ENCODE measurements around the gene FAM110C. TPM values are rescaled to one million over a fixed set of nuclear protein-coding genes. Genes with fewer than 3 reads are reported as not detected.

The FAM110C gene
- total RNA-seq, 4 donors from 2014 or later, result 0.98 to 3.7 (median 1.5) TPM

- Histone ChIP-seq H3K4me3 (no peak overlapping the region), H3K27ac (replicated peaks in 1 of 4) (no peak overlapping the region), H3K4me1 (peaks cover 4 to 10% (median 9%) of the 10 kb centered on the region in 4 donors), H3K9me3 (no peaks in the 10 kb centered on the region), H3K27me3 (peaks cover 0 to 35% (median 5%) of the 10 kb centered on the region in 4 donors), H3K36me3 (no peaks in the 10 kb centered on the region)
- WGBS, result 79% methylated on average over 2 of the region's 2 CpGs
- intact Hi-C loops (cut with DNase I), result no loop called here
- no peak for DNase-seq (ENCODE audit: extremely low spot score)
- TF ChIP-seq POLR2A (IDR thresholded peaks at IDR 0.05; ENCODE audit: low read depth) (no peak), EP300 (IDR thresholded peaks at IDR 0.05) (no peak), POLR2AphosphoS5 (IDR thresholded peaks at IDR 0.05) (no peak)
- TF ChIP-seq, protein P1, sequence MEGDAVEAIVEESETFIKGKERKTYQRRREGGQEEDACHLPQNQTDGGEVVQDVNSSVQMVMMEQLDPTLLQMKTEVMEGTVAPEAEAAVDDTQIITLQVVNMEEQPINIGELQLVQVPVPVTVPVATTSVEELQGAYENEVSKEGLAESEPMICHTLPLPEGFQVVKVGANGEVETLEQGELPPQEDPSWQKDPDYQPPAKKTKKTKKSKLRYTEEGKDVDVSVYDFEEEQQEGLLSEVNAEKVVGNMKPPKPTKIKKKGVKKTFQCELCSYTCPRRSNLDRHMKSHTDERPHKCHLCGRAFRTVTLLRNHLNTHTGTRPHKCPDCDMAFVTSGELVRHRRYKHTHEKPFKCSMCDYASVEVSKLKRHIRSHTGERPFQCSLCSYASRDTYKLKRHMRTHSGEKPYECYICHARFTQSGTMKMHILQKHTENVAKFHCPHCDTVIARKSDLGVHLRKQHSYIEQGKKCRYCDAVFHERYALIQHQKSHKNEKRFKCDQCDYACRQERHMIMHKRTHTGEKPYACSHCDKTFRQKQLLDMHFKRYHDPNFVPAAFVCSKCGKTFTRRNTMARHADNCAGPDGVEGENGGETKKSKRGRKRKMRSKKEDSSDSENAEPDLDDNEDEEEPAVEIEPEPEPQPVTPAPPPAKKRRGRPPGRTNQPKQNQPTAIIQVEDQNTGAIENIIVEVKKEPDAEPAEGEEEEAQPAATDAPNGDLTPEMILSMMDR (IDR thresholded peaks at IDR 0.05), result no peak
Measured at GRCh38 chr2:51613-52012, 5.3 kb upstream of the FAM110C start.

GRCh38 chr2:47737-48136 is 1.4 kb upstream of the FAM110C start:
- DNase-seq (ENCODE audit: extremely low spot score), result no peak
- peaks cover 4 to 28% (median 26%) of the 10 kb centered on the region in 4 donors for H3K4me1 ChIP-seq
- no peaks in the 10 kb centered on the region for H3K36me3 ChIP-seq
- H3K4me3 ChIP-seq, result no peak overlapping the region
- peak overlapping the region; percentile 57 to 70 (median 63) for H3K27ac ChIP-seq (replicated peaks in 1 of 4)
- no peaks in the 10 kb centered on the region for H3K9me3 ChIP-seq
- intact Hi-C loops (cut with DNase I), result no loop called here
- H3K27me3 ChIP-seq, result peaks cover 0 to 54% (median 20%) of the 10 kb centered on the region in 4 donors
- TF ChIP-seq POLR2A (IDR thresholded peaks at IDR 0.05; ENCODE audit: low read depth), result no peak
- TF ChIP-seq EP300 (IDR thresholded peaks at IDR 0.05), result no peak
- no peak for TF ChIP-seq POLR2AphosphoS5 (IDR thresholded peaks at IDR 0.05)
- TF ChIP-seq, protein P1 (IDR thresholded peaks at IDR 0.05), result no peak
- WGBS, result 65% methylated on average over 3 of the region's 3 CpGs

- TF ChIP-seq, protein P1 (IDR thresholded peaks at IDR 0.05), result no peak
- TF ChIP-seq EP300 (IDR thresholded peaks at IDR 0.05), result no peak
- no peak for TF ChIP-seq POLR2AphosphoS5 (IDR thresholded peaks at IDR 0.05)
- no peak for TF ChIP-seq POLR2A (IDR thresholded peaks at IDR 0.05; ENCODE audit: low read depth)
- intact Hi-C loops (cut with DNase I), result no loop called here
- Histone ChIP-seq H3K36me3 (no peaks in the 10 kb centered on the region), H3K9me3 (no peaks in the 10 kb centered on the region), H3K27ac (replicated peaks in 1 of 4) (peak overlapping the region; percentile 57 to 70 (median 63)), H3K4me1 (peaks cover 4 to 28% (median 26%) of the 10 kb centered on the region in 4 donors), H3K27me3 (peaks cover 0 to 55% (median 20%) of the 10 kb centered on the region in 4 donors), H3K4me3 (peak overlapping the region; percentile 57 to 70 (median 60))
- WGBS, result 41% methylated on average over 14 of the region's 14 CpGs
- no peak for DNase-seq (ENCODE audit: extremely low spot score)
Measured at GRCh38 chr2:47346-47725, 1.0 kb upstream of the FAM110C start.

DNA sequence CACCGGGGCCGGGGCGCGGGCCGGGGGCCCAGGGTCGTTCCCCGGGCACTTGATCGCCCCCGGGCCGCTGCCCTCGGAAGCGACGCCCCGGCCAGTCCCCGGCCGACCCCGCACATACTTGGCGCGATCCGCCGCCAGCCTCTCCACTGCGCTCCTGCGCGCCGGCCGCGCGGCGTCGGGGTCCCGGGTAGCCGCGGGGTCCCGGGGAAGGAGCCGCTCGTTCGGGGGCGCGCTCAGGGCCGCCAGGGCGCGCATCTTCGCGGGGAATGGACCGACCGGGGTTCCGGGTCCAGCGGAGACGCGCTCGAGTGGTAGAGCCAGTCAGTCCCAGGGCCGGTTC is 204 bp downstream of the FAM110C start:
- no peaks in the 10 kb centered on the region for H3K36me3 ChIP-seq
- peak overlapping the region; percentile 57 to 70 (median 63) for H3K27ac ChIP-seq (replicated peaks in 1 of 4)
- peaks cover 0 to 58% (median 20%) of the 10 kb centered on the region in 4 donors for H3K27me3 ChIP-seq
- intact Hi-C loops (cut with DNase I), result no loop called here
- no peaks in the 10 kb centered on the region for H3K9me3 ChIP-seq
- H3K4me3 ChIP-seq, result peak overlapping the region; percentile 57 to 70 (median 60)
- no peak for TF ChIP-seq POLR2A (IDR thresholded peaks at IDR 0.05; ENCODE audit: low read depth)
- no peak for TF ChIP-seq POLR2AphosphoS5 (IDR thresholded peaks at IDR 0.05)
- TF ChIP-seq, protein P1 (IDR thresholded peaks at IDR 0.05), result no peak
- no peak for TF ChIP-seq EP300 (IDR thresholded peaks at IDR 0.05)
- WGBS, result no CpG with 5 or more reads among the region's 52 CpGs
- no peak for DNase-seq (ENCODE audit: extremely low spot score)
- H3K4me1 ChIP-seq, result peaks cover 4 to 28% (median 26%) of the 10 kb centered on the region in 4 donors

All from esophagus muscularis mucosa (tissue), 4 donors.